ENCODE data around the gene NABP2. TPM values are rescaled to one million over a fixed set of nuclear protein-coding genes. Genes with fewer than 3 reads are reported as not detected.

Gene NABP2
- total and polyA plus RNA-seq, 2 donors (not counting 1 experiment from before 2014, with no cell fraction given) = 14.9 to 16.1 TPM

GRCh38 chr12:56258820-56259183 lies 34.7 kb downstream of the NABP2 start:
- no peak for TF ChIP-seq CTCF (IDR thresholded peaks at IDR 0.05)
- no peak for TF ChIP-seq EZH2 (IDR thresholded peaks at IDR 0.05; ENCODE audit: borderline replicate concordance, insufficient read depth, low read depth, low read length, poor library complexity, severe bottlenecking)
- ChIA-PET POLR2A (interaction anchor here (1.6 to 2.3 kb wide), 3 partner anchors 8 to 141 kb away, joined by 3 to 12 read pairs (median 6); partner anchors contain the start of genes COQ10A, CS and ZC3H10), CTCF (interaction anchor here (0.6 to 5.8 kb wide), 28 partner anchors 9 to 520 kb away, joined by 3 to 40 read pairs (median 4); partner anchors contain the start of genes RNF41, RPL41, SMARCC2 and SPRYD4)
- peaks cover 0 to 24% of the 10 kb centered on the region in 2 experiments for H3K36me3 ChIP-seq (replicated peaks in 1 of 2; ENCODE audit: control extremely low read depth in 1 of 2, control insufficient read depth in 1 of 2, extremely low read depth in 1 of 2, insufficient read depth in 2 of 2, low read length in 1 of 2)
- intact Hi-C loops (cut with micrococcal nuclease) = loop anchor here (1.0 to 5.0 kb wide), 8 partner anchors 8 to 205 kb away; partner anchors contain the start of genes CS, NABP2 and ZC3H10
- peak overlapping the region; percentile 97 for H3K9ac ChIP-seq (ENCODE audit: low read length)
- H3K27me3 ChIP-seq (replicated peaks in 1 of 4; ENCODE audit: control extremely low read depth in 1 of 4, control insufficient read depth in 3 of 4, insufficient read depth in 4 of 4, low read length in 3 of 4) = no peaks in the 10 kb centered on the region
- peak overlapping the region; percentile 98 for H3K4me2 ChIP-seq (replicated peaks; ENCODE audit: low read depth, low read length, poor library complexity, severe bottlenecking)
- Mint-ChIP-seq H3K27me3 (no peaks in the 10 kb centered on the region), H3K27ac (peak overlapping the region; percentile 92), H3K9me3 (ENCODE audit: insufficient read depth) (no peaks in the 10 kb centered on the region), H3K4me3 (peak overlapping the region; percentile 90), H3K4me1 (peaks cover 18% of the 10 kb centered on the region)
- DNase-seq = no peak
- 7% methylated on average over 3 of the region's 9 CpGs for WGBS (ENCODE audit: insufficient coverage)
- H3K4me1 ChIP-seq (ENCODE audit: control insufficient read depth in 2 of 2, insufficient read depth in 2 of 2, low read length in 2 of 2) = peaks cover 16 to 21% of the 10 kb centered on the region in 2 donors
- H4K20me1 ChIP-seq (ENCODE audit: control insufficient read depth, insufficient read depth, low read length, poor library complexity, severe bottlenecking) = peaks cover 21% of the 10 kb centered on the region
- no peaks in the 10 kb centered on the region for H3K9me3 ChIP-seq (ENCODE audit: control extremely low read depth in 1 of 3, control insufficient read depth in 2 of 3, insufficient read depth in 1 of 3, low read length in 2 of 3)
- peak overlapping the region; percentile 60 to 81 for H3K27ac ChIP-seq (ENCODE audit: low read length in 2 of 2)
- peak overlapping the region; percentile 32 to 99 (median 77) for H3K4me3 ChIP-seq (ENCODE audit: control extremely low read depth in 1 of 5, extremely low read depth in 1 of 5, insufficient read depth in 1 of 5, low read depth in 2 of 5, low read length in 4 of 5)
- ATAC-seq (ENCODE audit: low read depth) = no peak
- H2AFZ ChIP-seq (ENCODE audit: insufficient read depth, low read depth, low read length, poor library complexity, severe bottlenecking) = peak overlapping the region; percentile 100
- H3K79me2 ChIP-seq (ENCODE audit: control insufficient read depth, insufficient read depth, low read length) = peaks cover 35% of the 10 kb centered on the region

GRCh38 chr12:56260380-56260779 lies 36.2 kb downstream of the NABP2 start:
- no peak overlapping the region for H3K4me3 Mint-ChIP-seq
- POLR2A ChIA-PET = no interaction called here

More at GRCh38 chr12:56260380-56260779, 36.2 kb downstream of the NABP2 start:
- no peak overlapping the region for H3K9ac ChIP-seq (ENCODE audit: low read length)
- 100% methylated on average over 4 of the region's 8 CpGs for WGBS (ENCODE audit: insufficient coverage)
- peaks cover 16 to 21% of the 10 kb centered on the region in 2 donors for H3K4me1 ChIP-seq (ENCODE audit: control insufficient read depth in 2 of 2, insufficient read depth in 2 of 2, low read length in 2 of 2)
- no peak for DNase-seq
- intact Hi-C loops (cut with micrococcal nuclease) = no loop called here
- no peak for TF ChIP-seq CTCF (IDR thresholded peaks at IDR 0.05)
- TF ChIP-seq EZH2 (IDR thresholded peaks at IDR 0.05; ENCODE audit: borderline replicate concordance, insufficient read depth, low read depth, low read length, poor library complexity, severe bottlenecking) = no peak
- no peak overlapping the region for H3K4me3 ChIP-seq (ENCODE audit: control extremely low read depth in 1 of 5, extremely low read depth in 1 of 5, insufficient read depth in 1 of 5, low read depth in 2 of 5, low read length in 4 of 5)
- H2AFZ ChIP-seq (ENCODE audit: insufficient read depth, low read depth, low read length, poor library complexity, severe bottlenecking) = no peak overlapping the region
- Mint-ChIP-seq H3K27me3 (no peaks in the 10 kb centered on the region), H3K4me1 (peaks cover 18% of the 10 kb centered on the region), H3K9me3 (ENCODE audit: insufficient read depth) (no peaks in the 10 kb centered on the region), H3K27ac (no peak overlapping the region)
- no peaks in the 10 kb centered on the region for H3K9me3 ChIP-seq (ENCODE audit: control extremely low read depth in 1 of 3, control insufficient read depth in 2 of 3, insufficient read depth in 1 of 3, low read length in 2 of 3)
- ATAC-seq (ENCODE audit: low read depth) = no peak
- no peaks in the 10 kb centered on the region for H3K27me3 ChIP-seq (replicated peaks in 1 of 4; ENCODE audit: control extremely low read depth in 1 of 4, control insufficient read depth in 3 of 4, insufficient read depth in 4 of 4, low read length in 3 of 4)
- CTCF ChIA-PET = interaction anchor here (0.8 to 5.8 kb wide), 5 partner anchors 23 to 142 kb away, joined by 3 to 40 read pairs (median 3); partner anchors contain the start of gene ZC3H10
- H3K4me2 ChIP-seq (replicated peaks; ENCODE audit: low read depth, low read length, poor library complexity, severe bottlenecking) = no peak overlapping the region
- H3K36me3 ChIP-seq (replicated peaks in 1 of 2; ENCODE audit: control extremely low read depth in 1 of 2, control insufficient read depth in 1 of 2, extremely low read depth in 1 of 2, insufficient read depth in 2 of 2, low read length in 1 of 2) = peaks cover 0 to 16% of the 10 kb centered on the region in 2 experiments
- H3K79me2 ChIP-seq (ENCODE audit: control insufficient read depth, insufficient read depth, low read length) = peaks cover 32% of the 10 kb centered on the region
- peaks cover 21% of the 10 kb centered on the region for H4K20me1 ChIP-seq (ENCODE audit: control insufficient read depth, insufficient read depth, low read length, poor library complexity, severe bottlenecking)
- no peak overlapping the region for H3K27ac ChIP-seq (ENCODE audit: low read length in 2 of 2)

All from B cell (primary cell).